ENCODE results near the gene NPAS2. TPM values are rescaled to one million over a fixed set of nuclear protein-coding genes. Genes with fewer than 3 reads are reported as not detected.

NPAS2 gene
- total RNA-seq, 2 donors from 2014 or later: 29.2 to 50.8 TPM

DNA sequence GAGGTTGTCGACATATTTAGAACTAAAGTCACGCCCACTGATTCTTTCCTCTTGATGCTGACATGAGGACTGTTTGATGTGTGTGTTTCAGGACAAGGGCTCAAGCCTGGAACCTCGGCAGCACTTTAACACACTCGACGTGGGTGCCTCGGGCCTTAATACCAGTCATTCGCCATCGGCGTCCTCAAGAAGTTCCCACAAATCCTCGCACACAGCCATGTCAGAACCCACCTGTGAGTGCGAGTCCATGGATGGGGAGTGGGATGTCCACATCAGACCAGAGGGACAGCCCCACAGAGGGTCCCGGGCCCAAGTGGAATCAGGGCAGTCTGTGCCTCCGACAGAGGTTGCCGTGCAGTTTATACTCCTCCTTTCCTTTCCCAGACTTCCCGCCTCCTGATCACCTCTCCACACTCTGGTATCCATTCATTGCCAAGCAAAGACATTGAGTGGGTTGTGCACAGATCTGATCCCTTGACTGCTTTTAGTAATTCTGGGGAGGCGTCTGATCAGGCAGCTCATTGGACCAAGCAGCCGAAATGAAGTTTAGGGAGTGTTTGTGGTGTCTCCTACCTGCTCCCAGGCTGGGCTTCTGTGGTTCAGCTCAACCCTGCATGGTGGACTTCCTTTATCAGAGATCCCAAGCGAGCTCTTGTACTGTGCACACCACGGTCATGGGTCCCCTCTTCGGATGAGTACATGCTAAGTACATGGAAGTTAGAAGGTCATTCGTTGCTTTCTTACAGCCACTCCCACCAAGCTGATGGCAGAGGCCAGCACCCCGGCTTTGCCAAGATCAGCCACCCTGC, 155.0 kb downstream of the NPAS2 start:
- Histone ChIP-seq H3K36me3 (peaks cover 22% of the 10 kb centered on the region), H3K4me3 (no peak overlapping the region), H3K4me1 (ENCODE audit: control insufficient read depth in 1 of 2, low read depth in 2 of 2) (peaks cover 9 to 20% of the 10 kb centered on the region in 2 donors), H3K27me3 (replicated peaks; ENCODE audit: insufficient read depth) (no peaks in the 10 kb centered on the region), H3K9me3 (no peaks in the 10 kb centered on the region), H3K27ac (no peak overlapping the region)
- no peak for DNase-seq (ENCODE audit: low spot score)
- TF ChIP-seq, protein P1, sequence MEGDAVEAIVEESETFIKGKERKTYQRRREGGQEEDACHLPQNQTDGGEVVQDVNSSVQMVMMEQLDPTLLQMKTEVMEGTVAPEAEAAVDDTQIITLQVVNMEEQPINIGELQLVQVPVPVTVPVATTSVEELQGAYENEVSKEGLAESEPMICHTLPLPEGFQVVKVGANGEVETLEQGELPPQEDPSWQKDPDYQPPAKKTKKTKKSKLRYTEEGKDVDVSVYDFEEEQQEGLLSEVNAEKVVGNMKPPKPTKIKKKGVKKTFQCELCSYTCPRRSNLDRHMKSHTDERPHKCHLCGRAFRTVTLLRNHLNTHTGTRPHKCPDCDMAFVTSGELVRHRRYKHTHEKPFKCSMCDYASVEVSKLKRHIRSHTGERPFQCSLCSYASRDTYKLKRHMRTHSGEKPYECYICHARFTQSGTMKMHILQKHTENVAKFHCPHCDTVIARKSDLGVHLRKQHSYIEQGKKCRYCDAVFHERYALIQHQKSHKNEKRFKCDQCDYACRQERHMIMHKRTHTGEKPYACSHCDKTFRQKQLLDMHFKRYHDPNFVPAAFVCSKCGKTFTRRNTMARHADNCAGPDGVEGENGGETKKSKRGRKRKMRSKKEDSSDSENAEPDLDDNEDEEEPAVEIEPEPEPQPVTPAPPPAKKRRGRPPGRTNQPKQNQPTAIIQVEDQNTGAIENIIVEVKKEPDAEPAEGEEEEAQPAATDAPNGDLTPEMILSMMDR (IDR thresholded peaks at IDR 0.05): no peak
- no peak for ATAC-seq (ENCODE audit: insufficient number of reproducible peaks, low FRiP score, low read depth)

DNA sequence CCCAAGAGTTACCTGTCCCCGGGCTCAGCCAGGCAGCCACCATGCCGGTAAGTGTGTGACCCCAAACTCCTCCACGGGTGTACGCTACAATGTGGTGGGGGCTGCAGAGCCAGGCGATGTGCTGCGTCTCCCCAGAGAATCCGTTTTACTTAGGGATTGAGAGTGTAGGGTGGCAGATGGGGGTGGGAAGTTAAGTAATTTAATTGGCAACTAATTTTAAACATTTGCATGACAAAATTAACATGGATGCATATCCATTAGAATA, 155.5 kb downstream of the NPAS2 start:
- H3K27me3 ChIP-seq (replicated peaks; ENCODE audit: insufficient read depth): no peaks in the 10 kb centered on the region
- H3K9me3 ChIP-seq: no peaks in the 10 kb centered on the region
- H3K4me1 ChIP-seq (ENCODE audit: control insufficient read depth in 1 of 2, low read depth in 2 of 2): peaks cover 9 to 20% of the 10 kb centered on the region in 2 donors
- ATAC-seq (ENCODE audit: insufficient number of reproducible peaks, low FRiP score, low read depth): no peak
- H3K36me3 ChIP-seq: peaks cover 22% of the 10 kb centered on the region
- no peak overlapping the region for H3K27ac ChIP-seq
- no peak for DNase-seq (ENCODE audit: low spot score)
- no peak overlapping the region for H3K4me3 ChIP-seq
- TF ChIP-seq, protein P1 (IDR thresholded peaks at IDR 0.05): no peak

DNA sequence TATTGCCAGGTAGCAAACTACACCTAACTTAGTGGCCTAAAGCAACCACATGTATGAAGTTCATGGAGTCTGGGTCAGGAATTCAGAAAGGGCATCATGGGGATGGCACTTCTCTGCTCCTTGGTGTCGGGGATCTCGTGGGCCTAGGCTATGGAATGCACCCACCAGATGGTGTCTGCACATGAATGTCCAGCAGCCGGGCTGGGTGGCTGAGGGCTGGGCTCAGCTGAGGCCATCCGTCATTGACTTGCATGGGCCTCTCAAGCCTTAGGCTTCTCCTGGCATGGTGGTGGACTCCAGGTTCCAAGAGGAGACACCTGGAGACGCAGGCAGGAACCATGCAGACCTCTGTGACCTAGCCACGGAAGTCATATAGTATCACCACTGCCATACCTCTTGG, 156.1 kb downstream of the NPAS2 start:
- ATAC-seq (ENCODE audit: insufficient number of reproducible peaks, low FRiP score, low read depth): no peak
- TF ChIP-seq, protein P1 (IDR thresholded peaks at IDR 0.05): no peak

DNA sequence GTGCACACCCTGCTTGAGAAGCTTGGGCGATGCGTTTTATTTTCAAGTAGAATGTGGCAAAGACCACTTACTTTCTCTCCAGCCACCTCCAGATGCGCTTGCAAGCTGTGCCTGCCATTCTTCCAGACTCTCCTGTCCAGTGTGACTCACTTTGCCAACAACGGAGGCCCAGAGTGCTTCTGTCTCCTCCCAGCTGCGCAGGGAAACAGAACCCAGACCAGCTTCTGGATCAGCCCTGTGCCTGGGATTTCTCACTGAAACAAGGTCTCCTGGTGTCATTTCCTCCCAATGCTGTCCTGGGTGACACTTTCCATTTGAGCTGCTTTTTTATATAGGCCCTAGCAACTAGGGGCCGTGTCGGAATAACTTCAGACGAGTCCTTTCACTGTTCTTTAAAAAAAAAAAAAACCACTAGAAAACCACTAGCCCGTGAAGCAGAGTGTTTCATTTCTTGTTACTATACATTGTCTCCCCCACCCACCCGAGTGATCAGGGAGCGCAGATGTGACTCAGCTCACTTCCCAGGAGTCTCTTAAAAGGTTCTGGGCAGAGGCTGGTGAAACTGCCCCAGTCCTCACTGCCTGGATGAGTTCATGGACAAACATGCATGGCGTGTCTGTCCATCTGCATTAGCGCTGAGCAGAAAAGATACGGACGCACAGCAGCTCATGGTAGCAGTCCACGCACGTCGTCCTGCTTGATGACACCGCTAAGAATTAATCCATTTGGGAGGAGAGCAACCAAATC, 156.9 kb downstream of the NPAS2 start:
- no peaks in the 10 kb centered on the region for H3K9me3 ChIP-seq
- H3K27me3 ChIP-seq (replicated peaks; ENCODE audit: insufficient read depth): no peaks in the 10 kb centered on the region
- ATAC-seq (ENCODE audit: insufficient number of reproducible peaks, low FRiP score, low read depth) (no peak), DNase-seq (ENCODE audit: low spot score) (no peak)
- peak overlapping the region; percentile 89 to 93 for H3K27ac ChIP-seq
- peaks cover 9 to 20% of the 10 kb centered on the region in 2 donors for H3K4me1 ChIP-seq (ENCODE audit: control insufficient read depth in 1 of 2, low read depth in 2 of 2)
- TF ChIP-seq, protein P1 (IDR thresholded peaks at IDR 0.05): no peak
- no peak overlapping the region for H3K4me3 ChIP-seq
- H3K36me3 ChIP-seq: peaks cover 12% of the 10 kb centered on the region

More for the DNA sequence above, 156.1 kb downstream of the NPAS2 start:
- no peaks in the 10 kb centered on the region for H3K27me3 ChIP-seq (replicated peaks; ENCODE audit: insufficient read depth)
- H3K27ac ChIP-seq: no peak overlapping the region
- no peak for DNase-seq (ENCODE audit: low spot score)
- H3K4me1 ChIP-seq (ENCODE audit: control insufficient read depth in 1 of 2, low read depth in 2 of 2): peaks cover 9 to 20% of the 10 kb centered on the region in 2 donors
- no peaks in the 10 kb centered on the region for H3K9me3 ChIP-seq
- H3K4me3 ChIP-seq: no peak overlapping the region
- H3K36me3 ChIP-seq: peaks cover 18% of the 10 kb centered on the region

DNA sequence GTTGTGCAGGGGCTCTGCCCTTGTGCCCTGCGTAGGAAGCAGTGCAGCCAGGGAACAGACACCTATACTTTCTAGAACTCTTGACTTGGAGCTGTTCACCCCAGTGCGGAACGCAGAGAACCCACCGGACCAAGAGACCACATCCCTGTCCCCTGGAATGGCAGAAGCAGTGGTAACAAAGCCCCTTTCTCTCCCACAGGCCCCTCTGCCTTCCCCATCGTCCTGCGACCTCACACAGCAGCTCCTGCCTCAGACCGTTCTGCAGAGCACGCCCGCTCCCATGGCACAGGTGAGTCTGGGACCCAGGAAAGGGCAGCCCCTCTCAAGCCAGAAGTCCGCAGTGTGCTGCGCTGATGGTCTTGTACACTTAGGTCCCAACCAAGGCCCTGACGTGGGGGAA, 157.6 kb downstream of the NPAS2 start:
- no peak for DNase-seq (ENCODE audit: low spot score)
- no peak for ATAC-seq (ENCODE audit: insufficient number of reproducible peaks, low FRiP score, low read depth)

More for the DNA sequence above, 157.6 kb downstream of the NPAS2 start:
- H3K4me1 ChIP-seq (ENCODE audit: control insufficient read depth in 1 of 2, low read depth in 2 of 2): peaks cover 9 to 20% of the 10 kb centered on the region in 2 donors
- peaks cover 12% of the 10 kb centered on the region for H3K36me3 ChIP-seq
- TF ChIP-seq, protein P1 (IDR thresholded peaks at IDR 0.05): no peak
- H3K4me3 ChIP-seq: no peak overlapping the region
- H3K27me3 ChIP-seq (replicated peaks; ENCODE audit: insufficient read depth): no peaks in the 10 kb centered on the region
- H3K9me3 ChIP-seq: no peaks in the 10 kb centered on the region
- H3K27ac ChIP-seq: peak overlapping the region; percentile 89 to 93
